ENCODE results near the gene LMO2.

LMO2 gene

DNA sequence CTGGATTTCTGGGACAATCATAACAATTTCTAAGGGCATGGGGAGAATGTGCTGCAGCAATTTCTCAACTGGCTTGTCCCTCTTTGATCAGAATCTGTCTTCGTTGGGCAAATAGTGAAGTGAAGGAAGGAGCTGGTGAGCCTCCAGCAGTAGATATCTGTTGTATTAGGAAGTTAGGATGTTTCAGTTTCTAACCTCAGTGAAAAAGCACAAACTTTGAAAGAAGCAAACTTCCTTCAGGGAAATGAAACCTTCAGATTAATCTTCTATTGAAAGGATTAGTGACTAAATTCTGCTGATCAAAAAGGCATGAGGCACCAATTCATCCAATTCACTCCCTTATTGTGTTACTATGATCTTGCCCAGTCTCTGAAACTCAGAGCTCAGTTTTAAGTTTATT lies 24.3 kb downstream of the LMO2 start:
- TF ChIP-seq CTCF (IDR thresholded peaks at IDR 0.05; ENCODE audit: extremely low read depth, missing control alignments) = no peak
- no peak for DNase-seq (ENCODE audit: low spot score)

DNA sequence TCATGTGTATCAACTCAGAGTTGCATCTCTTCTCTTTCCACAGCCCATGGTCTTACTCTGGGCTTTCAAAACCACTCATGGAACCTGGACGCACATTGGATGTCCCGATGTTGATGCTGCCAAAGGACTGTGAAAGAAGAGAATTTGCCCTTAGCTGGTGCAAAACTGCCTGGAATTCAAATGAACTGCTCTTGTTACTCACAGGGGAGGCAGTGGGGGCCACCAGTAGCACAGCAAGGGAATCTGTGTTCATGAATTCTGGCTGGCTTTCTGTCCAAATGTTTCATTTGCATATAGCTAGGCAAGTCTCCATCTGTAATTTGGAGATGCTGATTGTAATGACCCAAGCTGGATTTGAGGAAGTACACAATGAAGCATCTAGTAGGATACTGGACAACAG lies 24.9 kb downstream of the LMO2 start:
- no peak for DNase-seq (ENCODE audit: low spot score)
- TF ChIP-seq CTCF (IDR thresholded peaks at IDR 0.05; ENCODE audit: extremely low read depth, missing control alignments) = no peak

DNA sequence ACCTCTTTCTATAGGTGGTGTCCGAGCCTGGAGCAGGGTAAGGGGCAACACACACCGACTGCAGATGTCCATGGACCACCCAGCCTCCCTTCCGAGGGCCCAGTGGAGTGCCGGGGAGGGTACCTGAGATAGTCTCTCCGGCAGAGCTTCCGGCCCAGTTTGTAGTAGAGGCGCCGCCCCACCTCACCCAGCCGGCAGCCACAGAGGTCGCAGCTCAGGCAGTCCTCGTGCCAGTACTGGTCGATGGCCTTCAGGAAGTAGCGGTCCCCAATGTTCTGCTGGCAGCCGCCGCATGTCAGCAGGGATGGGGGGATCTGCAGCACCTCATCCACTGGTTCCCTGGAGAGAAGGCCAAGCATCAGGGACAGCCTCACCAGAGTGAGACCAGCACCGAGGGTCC lies 27.4 kb downstream of the LMO2 start:
- no peak for DNase-seq (ENCODE audit: low spot score)
- TF ChIP-seq CTCF (IDR thresholded peaks at IDR 0.05; ENCODE audit: extremely low read depth, missing control alignments) = no peak

DNA sequence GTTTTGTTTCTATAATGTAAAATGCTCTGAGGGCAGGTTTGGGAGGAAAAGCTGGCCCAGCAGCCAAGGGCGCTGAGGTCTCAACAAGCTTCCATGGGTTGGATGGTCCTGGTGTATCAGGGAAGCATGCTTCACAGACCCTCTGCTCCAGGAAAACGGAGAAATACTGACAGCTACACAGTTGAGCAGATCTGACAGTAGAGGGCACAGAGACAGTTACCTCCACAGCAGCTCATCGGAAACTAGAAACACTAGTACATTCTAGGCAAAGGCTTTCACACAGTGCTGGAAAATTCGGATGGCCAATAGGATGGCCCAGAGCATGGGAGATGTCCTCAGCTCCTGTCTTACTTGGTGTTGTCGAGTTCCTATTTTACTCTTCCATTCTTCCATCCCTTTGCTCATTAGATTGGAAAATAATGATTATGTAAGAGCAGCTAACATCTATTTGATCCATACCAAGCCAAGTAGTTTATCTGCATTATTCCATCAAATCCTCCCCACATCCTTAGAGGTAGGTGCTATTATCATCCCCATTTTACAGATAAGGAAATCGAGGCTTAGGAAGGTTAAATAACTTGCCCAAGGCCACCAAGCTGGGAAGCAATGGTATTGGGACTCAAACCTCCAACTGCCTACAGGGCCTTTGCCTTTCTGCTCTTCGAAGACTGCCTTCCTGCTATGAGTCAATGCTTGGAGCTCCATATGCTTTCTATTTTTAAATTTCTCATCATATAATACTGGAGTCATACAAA lies 28.3 kb downstream of the LMO2 start:
- DNase-seq (ENCODE audit: low spot score) = no peak
- TF ChIP-seq CTCF (IDR thresholded peaks at IDR 0.05; ENCODE audit: extremely low read depth, missing control alignments) = no peak

- no peak for TF ChIP-seq CTCF (IDR thresholded peaks at IDR 0.05; ENCODE audit: extremely low read depth, missing control alignments)
- DNase-seq (ENCODE audit: low spot score) = no peak
These were observed 29.8 kb downstream of the LMO2 start for GRCh38 chr11:33861941-33862589.

DNA sequence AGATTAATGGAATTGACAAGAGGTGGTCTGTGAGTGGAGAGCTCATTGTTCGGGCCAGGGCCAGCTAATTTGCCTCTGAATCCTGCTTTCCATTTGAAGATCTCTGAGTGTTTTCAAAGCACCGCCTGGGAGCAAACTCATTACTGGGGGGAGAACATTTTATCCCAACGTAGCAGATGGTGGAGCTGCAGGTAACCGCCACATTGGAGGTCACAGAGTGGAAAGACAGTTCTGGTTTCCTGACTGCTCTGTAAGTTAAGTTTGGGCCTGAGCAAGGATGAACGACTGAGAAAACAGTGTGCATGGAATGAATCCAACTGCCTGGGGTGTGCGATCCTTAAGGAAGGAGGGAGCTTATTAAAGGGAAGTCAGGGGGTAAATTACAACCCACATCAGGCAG lies 30.5 kb downstream of the LMO2 start:
- no peak for TF ChIP-seq CTCF (IDR thresholded peaks at IDR 0.05; ENCODE audit: extremely low read depth, missing control alignments)
- DNase-seq (ENCODE audit: low spot score) = no peak

DNA sequence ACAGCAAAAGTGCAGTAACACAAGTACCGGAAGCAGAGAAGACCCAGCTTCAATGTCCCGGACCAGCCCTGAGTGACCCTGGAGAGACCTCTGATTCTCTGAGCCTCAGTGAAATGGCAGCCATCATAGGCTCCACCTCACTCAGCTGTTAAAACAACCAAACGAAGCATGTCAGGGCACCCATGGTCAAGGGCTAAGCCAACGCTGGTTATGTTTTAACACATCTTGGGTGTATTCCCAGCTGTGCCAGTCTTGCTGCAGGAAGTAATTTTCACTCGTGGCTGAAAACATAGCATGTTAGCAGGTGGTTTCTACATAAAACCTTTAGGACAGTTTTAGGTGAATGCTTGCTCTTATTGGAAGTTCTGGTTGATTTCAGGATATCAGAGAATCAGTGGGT lies 30.9 kb downstream of the LMO2 start:
- no peak for DNase-seq (ENCODE audit: low spot score)
- no peak for TF ChIP-seq CTCF (IDR thresholded peaks at IDR 0.05; ENCODE audit: extremely low read depth, missing control alignments)

Data from GM20000 (cell line).